ENCODE data around the gene MAP3K3. TPM values are rescaled to one million over a fixed set of nuclear protein-coding genes. Genes with fewer than 3 reads are reported as not detected.
"Not testable (repeated sequence)": the region's sequence is repeated elsewhere in the genome, so short reads cannot be mapped to it uniquely, and the experiment has no call there.

MAP3K3 gene
- total RNA-seq, 4 donors from 2014 or later, result 14.0 to 38.9 (median 18.4) TPM

DNA sequence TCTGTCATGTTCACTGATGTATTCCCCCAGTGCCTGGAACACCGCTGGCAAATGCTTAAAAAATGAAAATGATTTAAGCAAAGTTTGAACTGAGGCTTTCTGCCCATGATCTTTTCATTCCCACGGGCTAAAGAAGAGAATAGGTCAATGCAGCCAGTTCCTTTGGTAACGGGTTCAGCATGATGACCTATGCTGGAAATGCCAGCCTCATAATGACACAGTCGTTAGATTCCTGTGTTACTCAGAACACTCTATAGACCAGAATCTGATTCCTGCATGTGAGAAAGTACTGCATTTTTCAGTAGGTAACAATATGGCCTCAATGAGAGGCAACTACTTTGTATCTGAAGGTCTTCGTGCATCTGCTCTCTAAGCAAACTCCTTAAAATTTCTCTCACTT lies 96.8 kb downstream of the MAP3K3 start:
- 78 to 83% methylated on average over 5 of the region's 5 CpGs for WGBS, 2 donors
- no peak for DNase-seq
- intact Hi-C loops (cut with DNase I), result no loop called here

DNA sequence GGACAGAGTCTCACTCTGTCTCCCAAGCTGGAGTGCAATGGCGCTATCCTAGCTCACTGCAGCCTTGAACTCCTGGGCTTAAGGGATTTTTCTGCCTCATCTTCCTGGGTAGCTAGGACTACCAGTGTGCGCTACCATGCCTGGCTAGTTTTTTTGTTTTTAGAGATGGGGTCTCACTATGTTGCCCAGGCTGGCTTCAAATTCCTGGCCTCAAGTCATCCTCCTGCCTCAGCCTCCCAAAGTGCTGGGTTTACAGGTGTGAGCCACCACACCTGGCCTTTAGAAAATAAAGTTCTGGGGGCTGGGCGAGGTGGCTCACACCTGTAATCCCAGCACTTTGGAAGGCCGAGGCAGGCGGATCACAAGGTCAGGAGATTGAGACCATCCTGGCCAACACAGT lies 98.0 kb downstream of the MAP3K3 start:
- H3K9me3 ChIP-seq; H3K4me3 ChIP-seq; H3K27ac ChIP-seq; H3K27me3 ChIP-seq; H3K4me1 ChIP-seq; intact Hi-C loops (cut with DNase I); DNase-seq: not testable (repeated sequence)
- peaks cover 0 to 44% (median 5%) of the 10 kb centered on the region in 3 donors for H3K36me3 ChIP-seq
- 95 to 100% methylated on average over 3 to 4 of the region's 5 CpGs for WGBS, 2 donors

More for the DNA sequence above, 96.8 kb downstream of the MAP3K3 start:
- no peaks in the 10 kb centered on the region for H3K4me1 ChIP-seq
- H3K4me3 ChIP-seq, result no peak overlapping the region
- peaks cover 0 to 44% (median 6%) of the 10 kb centered on the region in 3 donors for H3K36me3 ChIP-seq
- TF ChIP-seq POLR2A (IDR thresholded peaks at IDR 0.05), result no peak
- TF ChIP-seq, protein P1, sequence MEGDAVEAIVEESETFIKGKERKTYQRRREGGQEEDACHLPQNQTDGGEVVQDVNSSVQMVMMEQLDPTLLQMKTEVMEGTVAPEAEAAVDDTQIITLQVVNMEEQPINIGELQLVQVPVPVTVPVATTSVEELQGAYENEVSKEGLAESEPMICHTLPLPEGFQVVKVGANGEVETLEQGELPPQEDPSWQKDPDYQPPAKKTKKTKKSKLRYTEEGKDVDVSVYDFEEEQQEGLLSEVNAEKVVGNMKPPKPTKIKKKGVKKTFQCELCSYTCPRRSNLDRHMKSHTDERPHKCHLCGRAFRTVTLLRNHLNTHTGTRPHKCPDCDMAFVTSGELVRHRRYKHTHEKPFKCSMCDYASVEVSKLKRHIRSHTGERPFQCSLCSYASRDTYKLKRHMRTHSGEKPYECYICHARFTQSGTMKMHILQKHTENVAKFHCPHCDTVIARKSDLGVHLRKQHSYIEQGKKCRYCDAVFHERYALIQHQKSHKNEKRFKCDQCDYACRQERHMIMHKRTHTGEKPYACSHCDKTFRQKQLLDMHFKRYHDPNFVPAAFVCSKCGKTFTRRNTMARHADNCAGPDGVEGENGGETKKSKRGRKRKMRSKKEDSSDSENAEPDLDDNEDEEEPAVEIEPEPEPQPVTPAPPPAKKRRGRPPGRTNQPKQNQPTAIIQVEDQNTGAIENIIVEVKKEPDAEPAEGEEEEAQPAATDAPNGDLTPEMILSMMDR (IDR thresholded peaks at IDR 0.05), result no peak
- H3K27ac ChIP-seq, result no peak overlapping the region
- no peaks in the 10 kb centered on the region for H3K9me3 ChIP-seq
- H3K27me3 ChIP-seq, result no peaks in the 10 kb centered on the region

DNA sequence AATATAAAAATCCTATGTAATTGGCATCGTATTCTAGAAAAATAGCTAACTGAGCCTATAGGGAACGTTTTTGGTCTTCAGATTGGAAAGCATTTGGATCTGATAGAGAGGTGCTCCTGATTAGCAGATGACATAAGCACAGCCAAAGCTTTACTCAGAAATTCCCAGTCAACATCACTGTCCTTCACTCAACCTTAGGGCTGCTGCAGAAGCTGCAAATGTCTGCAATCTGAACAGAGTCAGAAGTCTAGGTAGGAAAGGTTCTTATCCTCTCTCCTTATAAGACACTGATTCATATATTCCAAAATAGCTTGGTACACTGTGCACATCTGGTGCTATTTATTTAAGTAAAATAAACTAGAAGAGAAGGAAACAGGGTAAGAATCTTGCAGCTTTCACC lies 100.2 kb downstream of the MAP3K3 start:
- H3K9me3 ChIP-seq, result no peaks in the 10 kb centered on the region
- H3K4me3 ChIP-seq, result no peak overlapping the region
- peaks cover 0 to 58% (median 6%) of the 10 kb centered on the region in 3 donors for H3K36me3 ChIP-seq
- no peak for DNase-seq
- H3K27ac ChIP-seq, result no peak overlapping the region
- TF ChIP-seq, protein P1 (IDR thresholded peaks at IDR 0.05), result no peak
- TF ChIP-seq POLR2A (IDR thresholded peaks at IDR 0.05), result no peak
- H3K4me1 ChIP-seq, result no peaks in the 10 kb centered on the region
- H3K27me3 ChIP-seq, result no peaks in the 10 kb centered on the region
- intact Hi-C loops (cut with DNase I), result no loop called here
- WGBS, 2 donors, result 66 to 80% methylated on average over 2 of the region's 2 CpGs

DNA sequence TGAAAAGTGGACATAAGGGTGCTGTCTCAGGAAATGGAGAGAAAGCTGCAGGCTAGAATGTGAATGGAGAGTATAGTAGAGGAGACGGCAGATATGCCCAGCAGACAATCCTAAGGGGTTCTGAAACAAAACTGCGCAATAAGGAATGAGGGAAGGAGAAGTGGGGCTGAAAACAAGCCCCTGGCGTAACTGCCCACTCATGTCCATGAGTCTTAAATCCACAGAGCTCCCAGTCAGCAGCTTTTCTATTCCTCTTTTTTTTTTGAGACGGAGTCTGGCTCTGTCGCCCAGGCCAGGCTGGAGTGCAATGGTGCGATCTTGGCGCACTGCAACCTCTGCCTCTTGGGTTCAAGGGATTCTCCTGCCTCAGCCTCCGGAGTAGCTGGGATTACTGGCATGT lies 113.5 kb downstream of the MAP3K3 start:
- Histone ChIP-seq H3K36me3 (no peaks in the 10 kb centered on the region), H3K27me3 (no peaks in the 10 kb centered on the region), H3K4me3 (no peak overlapping the region), H3K27ac (no peak overlapping the region), H3K4me1 (peaks cover 7 to 21% (median 8%) of the 10 kb centered on the region in 3 donors), H3K9me3 (no peaks in the 10 kb centered on the region)
- intact Hi-C loops (cut with DNase I), result no loop called here
- DNase-seq, result no peak
- TF ChIP-seq POLR2A (IDR thresholded peaks at IDR 0.05), result no peak
- TF ChIP-seq, protein P1 (IDR thresholded peaks at IDR 0.05), result no peak
- WGBS, 2 donors, result 92 to 93% methylated on average over 8 of the region's 8 CpGs

DNA sequence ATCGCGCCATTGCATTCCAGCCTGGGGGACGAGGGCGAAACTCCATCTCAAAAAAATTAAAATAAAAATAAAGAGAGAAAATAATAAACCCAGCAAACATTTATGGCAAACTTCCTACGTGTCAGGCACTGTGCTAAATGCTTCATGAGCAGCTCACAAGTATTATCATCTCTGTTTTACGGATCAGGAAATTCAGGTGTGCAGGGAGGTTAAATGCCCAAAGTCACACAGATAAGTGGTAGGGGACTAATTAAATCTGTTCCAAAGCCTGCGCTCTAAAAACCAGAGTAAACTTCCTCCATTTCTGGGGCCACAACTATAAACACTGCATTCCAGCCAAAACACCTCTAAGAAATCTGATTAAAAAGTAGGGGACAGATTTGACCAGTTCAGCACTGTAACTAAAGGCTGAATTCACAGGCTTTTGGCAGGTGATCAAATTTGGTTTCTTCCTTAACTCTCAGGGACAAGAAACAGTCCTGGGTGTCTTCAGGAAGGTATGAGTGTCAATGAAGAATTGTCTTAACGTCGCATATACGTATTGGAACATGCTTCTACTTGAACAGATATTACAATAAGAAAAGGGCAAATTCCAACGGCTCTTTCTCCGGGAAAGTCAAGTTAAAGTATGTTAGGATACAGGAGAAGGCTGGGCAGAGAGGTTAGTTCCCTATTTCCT lies 118.4 kb downstream of the MAP3K3 start:
- Histone ChIP-seq H3K27me3 (no peaks in the 10 kb centered on the region), H3K27ac (peak overlapping the region; percentile 91 to 99 (median 96)), H3K9me3 (no peaks in the 10 kb centered on the region), H3K36me3 (peaks cover 0 to 11% (median 2%) of the 10 kb centered on the region in 3 donors), H3K4me1 (peaks cover 7 to 36% (median 13%) of the 10 kb centered on the region in 3 donors), H3K4me3 (peak overlapping the region; percentile 53 to 96 (median 78))
- intact Hi-C loops (cut with DNase I), result no loop called here
- TF ChIP-seq POLR2A (IDR thresholded peaks at IDR 0.05), result no peak
- TF ChIP-seq, protein P1 (IDR thresholded peaks at IDR 0.05), result no peak
- WGBS, 2 donors, result 28 to 31% methylated on average over 12 of the region's 12 CpGs
- no peak for DNase-seq

DNA sequence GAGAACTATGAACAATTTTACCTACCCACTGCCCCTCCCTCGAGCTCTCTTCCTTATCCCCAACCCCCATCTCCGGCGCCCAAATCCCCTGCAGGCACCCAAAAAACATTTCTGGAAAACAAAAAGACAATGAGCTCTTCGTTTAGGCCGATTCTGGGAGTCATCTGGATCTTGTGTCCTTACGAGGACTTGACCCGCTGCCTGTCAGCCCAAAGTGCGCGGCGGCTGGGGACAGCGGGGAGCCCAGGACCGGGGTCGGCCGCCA lies 118.9 kb downstream of the MAP3K3 start:
- H3K27me3 ChIP-seq, result no peaks in the 10 kb centered on the region
- 0% methylated on average over 5 to 14 of the region's 14 CpGs for WGBS, 2 donors
- TF ChIP-seq, protein P1 (IDR thresholded peaks at IDR 0.05), result no peak
- TF ChIP-seq POLR2A (IDR thresholded peaks at IDR 0.05), result no peak

More for the DNA sequence above, 118.9 kb downstream of the MAP3K3 start:
- Histone ChIP-seq H3K9me3 (no peaks in the 10 kb centered on the region), H3K4me1 (peaks cover 7 to 36% (median 13%) of the 10 kb centered on the region in 3 donors), H3K36me3 (peaks cover 0 to 16% (median 5%) of the 10 kb centered on the region in 3 donors), H3K4me3 (peak overlapping the region; percentile 53 to 96 (median 78)), H3K27ac (peak overlapping the region; percentile 91 to 99 (median 96))
- intact Hi-C loops (cut with DNase I), result no loop called here
- no peak for DNase-seq
